ENCODE results near the gene SFN.

SFN gene

DNA sequence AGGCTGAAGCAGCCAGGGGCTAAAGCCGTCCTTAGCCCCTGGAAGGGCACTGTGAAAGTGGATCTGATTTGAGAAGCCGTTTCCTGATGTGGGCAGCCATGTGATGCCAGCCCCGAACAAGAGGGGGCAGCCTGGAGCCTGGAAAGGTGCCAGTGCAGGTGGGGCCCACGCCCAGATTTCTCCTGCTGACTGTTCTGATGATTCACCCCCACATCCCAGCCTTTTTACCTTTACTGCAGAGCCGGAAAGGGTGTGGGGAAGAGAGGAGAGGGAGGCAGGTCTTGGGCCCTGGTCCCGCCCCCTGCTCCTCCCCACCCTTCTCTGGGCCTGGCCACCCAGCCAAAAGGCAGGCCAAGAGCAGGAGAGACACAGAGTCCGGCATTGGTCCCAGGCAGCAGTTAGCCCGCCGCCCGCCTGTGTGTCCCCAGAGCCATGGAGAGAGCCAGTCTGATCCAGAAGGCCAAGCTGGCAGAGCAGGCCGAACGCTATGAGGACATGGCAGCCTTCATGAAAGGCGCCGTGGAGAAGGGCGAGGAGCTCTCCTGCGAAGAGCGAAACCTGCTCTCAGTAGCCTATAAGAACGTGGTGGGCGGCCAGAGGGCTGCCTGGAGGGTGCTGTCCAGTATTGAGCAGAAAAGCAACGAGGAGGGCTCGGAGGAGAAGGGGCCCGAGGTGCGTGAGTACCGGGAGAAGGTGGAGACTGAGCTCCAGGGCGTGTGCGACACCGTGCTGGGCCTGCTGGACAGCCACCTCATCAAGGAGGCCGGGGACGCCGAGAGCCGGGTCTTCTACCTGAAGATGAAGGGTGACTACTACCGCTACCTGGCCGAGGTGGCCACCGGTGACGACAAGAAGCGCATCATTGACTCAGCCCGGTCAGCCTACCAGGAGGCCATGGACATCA is at the start of gene SFN:
SFN (plus strand) TSS at position 369 of the 904 bp plus-strand sequence; CDS start at position 433, 64 bp downstream.
- no peak for TF ChIP-seq JUND (IDR thresholded peaks at IDR 0.05; ENCODE audit: low read depth)
- in situ Hi-C loops (cut with HindIII; ENCODE audit: low pct_unique_long_range_greater_than_20kb, low sequenced_read_pairs): no loop called here
- DNase-seq (ENCODE audit: low read depth in 1 of 2, low spot score in 1 of 2): peak; percentile 22 to 93

DNA sequence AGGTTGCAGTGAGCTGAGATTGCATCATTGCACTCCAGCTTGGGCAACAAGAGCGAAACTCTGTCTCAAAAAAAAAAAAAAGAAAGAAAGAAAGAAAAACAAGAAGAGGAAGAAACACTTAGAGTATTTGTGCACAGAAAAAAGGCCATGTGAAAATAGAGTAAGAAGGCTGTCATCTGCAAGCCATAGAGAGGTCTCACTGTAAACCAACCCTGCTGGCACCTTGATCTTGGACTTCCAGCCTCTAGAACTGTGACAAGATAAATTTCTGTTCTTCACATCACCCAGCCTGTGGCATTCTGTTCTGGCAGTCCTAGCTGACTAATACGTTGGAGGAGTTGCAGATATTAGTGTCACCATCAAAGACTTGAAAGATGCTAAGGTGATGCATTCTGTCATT is 48.6 kb upstream of the SFN start:
- no peak for DNase-seq (ENCODE audit: low read depth in 1 of 2, low spot score in 1 of 2)
- TF ChIP-seq JUND (IDR thresholded peaks at IDR 0.05; ENCODE audit: low read depth): no peak
- in situ Hi-C loops (cut with HindIII; ENCODE audit: low pct_unique_long_range_greater_than_20kb, low sequenced_read_pairs): no loop called here

DNA sequence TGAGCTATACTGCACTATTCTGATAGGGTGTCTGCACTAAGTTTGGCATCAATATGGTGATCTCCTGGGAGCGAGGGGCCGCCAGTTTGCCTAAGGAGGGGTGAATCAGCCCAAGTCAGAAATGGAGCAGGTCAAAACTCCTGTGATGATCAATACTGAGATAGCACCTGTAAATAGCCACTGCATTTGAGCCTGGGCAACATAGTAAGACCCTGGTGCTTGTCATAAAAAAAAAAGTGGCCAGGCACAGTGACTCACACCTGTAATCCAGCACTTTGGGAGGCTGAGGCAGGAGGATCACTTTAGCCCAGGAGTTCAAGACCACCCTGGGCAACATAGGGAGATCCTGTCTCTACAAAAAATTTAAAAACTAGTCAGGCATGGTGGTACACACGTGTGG is 48.1 kb upstream of the SFN start:
- DNase-seq (ENCODE audit: low read depth in 1 of 2, low spot score in 1 of 2): no peak
- in situ Hi-C loops (cut with HindIII; ENCODE audit: low pct_unique_long_range_greater_than_20kb, low sequenced_read_pairs): no loop called here
- TF ChIP-seq JUND (IDR thresholded peaks at IDR 0.05; ENCODE audit: low read depth): no peak

GRCh38 chr1:26820784-26821269 is 42.1 kb upstream of the SFN start:
- no peak for TF ChIP-seq JUND (IDR thresholded peaks at IDR 0.05; ENCODE audit: low read depth)
- no peak for DNase-seq (ENCODE audit: low read depth in 1 of 2, low spot score in 1 of 2)
- in situ Hi-C loops (cut with HindIII; ENCODE audit: low pct_unique_long_range_greater_than_20kb, low sequenced_read_pairs): no loop called here

- in situ Hi-C loops (cut with HindIII; ENCODE audit: low pct_unique_long_range_greater_than_20kb, low sequenced_read_pairs): no loop called here
- no peak for TF ChIP-seq JUND (IDR thresholded peaks at IDR 0.05; ENCODE audit: low read depth)
- no peak for DNase-seq (ENCODE audit: low read depth in 1 of 2, low spot score in 1 of 2)
These were observed 40.1 kb upstream of the SFN start for GRCh38 chr1:26822737-26823395.

DNA sequence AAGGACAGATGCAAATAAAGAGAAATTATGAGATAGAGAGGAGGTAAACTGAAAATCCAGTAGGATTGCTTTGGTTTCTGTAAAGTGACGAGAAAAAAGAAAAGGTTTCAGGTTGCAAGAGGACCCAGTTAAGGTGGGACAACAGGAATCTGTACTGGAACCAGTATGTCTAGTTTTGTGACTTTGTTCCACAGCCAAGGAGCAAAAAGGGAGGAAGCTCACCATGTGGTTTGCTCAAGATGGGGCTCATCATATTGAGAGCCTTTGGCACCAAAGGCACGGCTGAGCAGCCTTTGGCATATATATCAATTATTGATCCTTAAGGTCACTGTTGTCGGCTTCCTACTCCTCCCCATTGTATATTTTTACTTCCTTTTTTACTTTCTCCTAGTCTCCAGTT is 38.2 kb upstream of the SFN start:
- peak in 1 of 2 experiments; percentile 83 for DNase-seq (ENCODE audit: low read depth in 1 of 2, low spot score in 1 of 2)
- TF ChIP-seq JUND (IDR thresholded peaks at IDR 0.05; ENCODE audit: low read depth): no peak
- in situ Hi-C loops (cut with HindIII; ENCODE audit: low pct_unique_long_range_greater_than_20kb, low sequenced_read_pairs): no loop called here

DNA sequence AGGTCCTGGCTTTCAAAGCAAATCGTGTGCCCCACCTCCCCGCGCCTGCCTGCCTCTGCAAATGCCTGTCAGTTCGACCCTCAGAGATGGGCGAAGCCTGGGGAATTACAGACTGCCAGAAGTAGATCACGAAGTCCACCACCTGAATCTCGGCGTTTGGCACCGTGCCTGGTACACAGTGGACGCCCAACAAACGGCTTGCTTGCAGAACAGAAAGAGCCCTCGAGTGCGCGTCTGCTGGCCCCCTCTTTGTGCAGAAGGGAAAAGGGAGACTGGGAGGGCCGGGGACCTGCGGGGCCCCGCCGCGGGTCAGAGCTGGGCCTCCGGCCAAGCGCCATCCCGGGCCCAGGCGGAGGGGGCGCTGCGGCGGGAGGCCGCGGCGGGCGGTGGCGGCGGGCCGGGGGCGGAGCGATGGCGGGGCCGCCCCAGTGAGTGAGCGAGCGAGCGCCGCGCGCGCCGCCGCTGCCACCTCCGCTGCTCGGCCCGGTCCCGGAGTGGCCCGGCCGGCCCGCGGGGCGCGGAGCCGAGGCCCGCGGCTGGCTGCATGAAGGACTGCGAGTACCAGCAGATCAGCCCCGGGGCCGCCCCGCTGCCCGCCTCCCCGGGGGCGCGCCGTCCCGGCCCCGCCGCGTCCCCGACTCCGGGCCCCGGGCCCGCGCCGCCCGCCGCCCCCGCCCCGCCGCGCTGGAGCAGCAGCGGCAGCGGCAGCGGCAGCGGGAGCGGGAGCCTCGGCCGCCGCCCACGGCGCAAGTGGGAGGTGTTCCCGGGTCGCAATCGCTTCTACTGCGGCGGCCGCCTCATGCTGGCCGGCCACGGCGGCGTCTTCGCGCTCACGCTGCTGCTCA is 36.5 kb upstream of the SFN start, which contains the start of gene ZDHHC18:
ZDHHC18 (plus strand) TSS at position 428 of the 845 bp plus-strand sequence; CDS start at position 545, 117 bp downstream.
- peak; percentile 56 to 59 for DNase-seq (ENCODE audit: low read depth in 1 of 2, low spot score in 1 of 2)
- no peak for TF ChIP-seq JUND (IDR thresholded peaks at IDR 0.05; ENCODE audit: low read depth)
- in situ Hi-C loops (cut with HindIII; ENCODE audit: low pct_unique_long_range_greater_than_20kb, low sequenced_read_pairs): no loop called here

- in situ Hi-C loops (cut with HindIII; ENCODE audit: low pct_unique_long_range_greater_than_20kb, low sequenced_read_pairs): no loop called here
- DNase-seq (ENCODE audit: low read depth in 1 of 2, low spot score in 1 of 2): no peak
- no peak for TF ChIP-seq JUND (IDR thresholded peaks at IDR 0.05; ENCODE audit: low read depth)
These were observed 35.8 kb upstream of the SFN start for GRCh38 chr1:26827106-26827604.

DNA sequence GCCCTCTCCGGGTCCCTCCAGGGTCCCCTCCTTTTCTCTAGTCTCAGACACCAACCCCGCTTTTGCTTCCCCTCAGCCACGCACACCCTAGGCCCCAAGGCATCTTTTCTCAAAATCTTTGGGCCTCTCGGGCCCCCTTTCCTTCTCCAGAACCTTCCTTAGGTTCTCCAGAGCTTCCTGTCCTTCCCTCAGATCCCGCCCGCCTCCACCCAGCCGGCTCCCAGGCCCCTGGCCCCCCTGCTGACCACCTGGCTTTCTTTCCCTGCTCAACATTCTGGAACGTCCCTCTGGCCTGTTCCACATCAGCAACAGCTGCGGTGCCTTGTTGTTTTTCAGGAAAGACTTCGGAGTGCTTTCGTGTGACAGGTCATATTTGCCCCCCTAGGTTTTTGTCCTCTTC is 35.3 kb upstream of the SFN start:
- no peak for TF ChIP-seq JUND (IDR thresholded peaks at IDR 0.05; ENCODE audit: low read depth)
- in situ Hi-C loops (cut with HindIII; ENCODE audit: low pct_unique_long_range_greater_than_20kb, low sequenced_read_pairs): no loop called here
- DNase-seq (ENCODE audit: low read depth in 1 of 2, low spot score in 1 of 2): no peak

DNA sequence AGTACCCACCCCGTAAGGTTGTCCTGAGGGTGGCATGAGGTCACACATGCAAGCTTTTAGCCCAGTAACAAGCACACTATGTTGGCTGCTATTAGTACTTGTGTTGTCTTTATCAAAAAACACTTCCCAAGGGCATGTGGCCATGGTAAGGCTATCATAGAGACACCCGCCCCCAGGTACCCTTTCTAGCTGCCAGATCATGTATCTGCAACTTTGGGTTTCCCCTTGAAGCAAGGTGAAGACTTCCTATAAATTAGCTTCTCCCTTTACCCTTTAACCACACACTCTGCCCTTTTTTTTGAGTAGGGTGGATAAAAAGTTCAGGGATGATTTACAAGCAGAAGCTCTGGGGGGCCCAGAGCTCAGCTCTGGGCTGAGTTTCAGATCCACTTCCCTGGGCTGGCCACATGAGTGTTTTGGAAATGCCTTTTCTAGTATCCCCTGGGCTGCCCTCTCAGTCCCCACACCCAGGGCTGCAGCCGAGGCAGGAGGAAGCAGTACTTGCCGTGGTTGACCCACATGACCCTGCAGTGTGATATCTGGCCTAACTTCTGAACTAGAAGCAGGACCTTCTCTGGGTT is 34.4 kb upstream of the SFN start:
- no peak for DNase-seq (ENCODE audit: low read depth in 1 of 2, low spot score in 1 of 2)
- in situ Hi-C loops (cut with HindIII; ENCODE audit: low pct_unique_long_range_greater_than_20kb, low sequenced_read_pairs): no loop called here

DNA sequence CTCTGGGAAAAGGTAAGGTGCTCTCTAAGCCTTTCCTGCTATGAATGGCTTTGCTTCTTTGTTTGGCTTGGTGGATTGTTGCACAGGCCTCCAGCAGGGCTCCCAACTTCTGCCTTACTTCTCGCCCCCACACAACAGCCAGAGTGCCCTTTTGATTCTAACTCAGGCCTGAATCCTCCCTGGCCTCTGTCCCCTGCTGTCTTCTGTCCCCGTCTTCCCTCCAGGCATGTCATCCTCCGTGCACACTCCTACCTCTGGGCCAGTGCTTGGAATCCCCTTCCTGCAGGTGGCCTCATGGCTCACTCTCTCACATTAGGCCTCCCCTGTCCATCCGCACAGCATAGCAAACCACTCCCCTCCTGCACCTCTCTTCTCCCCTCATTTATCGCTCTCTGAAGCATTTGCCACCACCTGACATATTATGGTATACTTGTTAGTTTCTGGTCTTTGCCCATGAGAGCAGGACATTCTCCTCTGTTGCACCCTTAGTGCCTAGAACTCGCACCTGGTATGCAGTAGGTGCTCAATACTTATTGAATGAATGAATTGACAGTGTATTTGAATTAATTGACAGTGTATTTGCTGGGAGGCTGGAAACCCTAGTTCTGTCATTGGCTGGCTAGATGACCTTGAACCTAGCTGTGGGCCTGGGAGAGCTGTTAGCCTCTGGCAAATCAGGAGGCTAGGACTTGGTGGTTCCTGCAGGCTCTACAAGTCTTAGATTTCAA is 33.6 kb upstream of the SFN start:
- no peak for TF ChIP-seq JUND (IDR thresholded peaks at IDR 0.05; ENCODE audit: low read depth)
- in situ Hi-C loops (cut with HindIII; ENCODE audit: low pct_unique_long_range_greater_than_20kb, low sequenced_read_pairs): no loop called here
- DNase-seq (ENCODE audit: low read depth in 1 of 2, low spot score in 1 of 2): no peak

More for the DNA sequence above, 34.4 kb upstream of the SFN start:
- no peak for TF ChIP-seq JUND (IDR thresholded peaks at IDR 0.05; ENCODE audit: low read depth)

All from T47D (cell line).